ENCODE measurements around the gene CHST11.

DNA sequence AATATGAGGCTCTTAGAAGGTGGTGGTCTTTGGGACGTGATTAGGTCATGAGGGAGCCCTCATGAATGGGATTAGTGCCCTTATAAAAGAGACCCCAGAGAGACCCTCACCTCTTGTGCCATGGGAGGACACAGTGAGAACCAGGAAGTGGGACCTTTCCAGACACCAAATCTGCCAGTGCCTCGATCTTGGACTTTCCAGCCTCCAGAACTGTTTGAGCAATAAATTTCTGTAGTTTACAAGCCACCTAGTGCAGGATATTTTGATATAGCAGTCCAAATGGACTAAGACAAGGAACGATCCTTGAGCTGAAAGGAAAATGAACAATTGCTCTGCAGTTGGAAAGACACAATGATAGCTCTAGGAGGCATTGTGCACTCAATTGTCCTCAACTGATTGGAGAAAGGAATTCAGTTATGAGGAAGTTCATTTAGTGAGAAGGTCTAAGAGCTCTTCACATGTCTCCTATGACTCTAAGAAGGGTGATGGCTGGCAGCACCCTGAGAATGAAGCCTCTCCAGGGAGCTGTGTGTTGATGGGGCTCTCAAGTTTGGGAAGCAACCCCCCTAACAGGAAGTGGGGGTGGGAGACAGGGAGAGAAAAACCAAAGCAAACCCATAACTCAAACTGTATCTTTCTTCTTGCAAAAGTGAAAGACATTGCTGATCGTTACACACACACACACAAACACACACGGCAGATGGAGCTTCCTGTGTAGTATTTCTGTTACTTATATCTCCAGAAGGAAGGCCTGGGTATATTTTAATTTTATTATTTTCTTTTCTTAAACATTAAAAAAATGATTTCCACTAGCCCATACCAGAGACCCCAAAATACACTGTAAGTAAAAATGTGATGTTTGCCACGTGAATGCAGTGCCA is 21.0 kb downstream of the CHST11 start:
- TF ChIP-seq, protein P1, sequence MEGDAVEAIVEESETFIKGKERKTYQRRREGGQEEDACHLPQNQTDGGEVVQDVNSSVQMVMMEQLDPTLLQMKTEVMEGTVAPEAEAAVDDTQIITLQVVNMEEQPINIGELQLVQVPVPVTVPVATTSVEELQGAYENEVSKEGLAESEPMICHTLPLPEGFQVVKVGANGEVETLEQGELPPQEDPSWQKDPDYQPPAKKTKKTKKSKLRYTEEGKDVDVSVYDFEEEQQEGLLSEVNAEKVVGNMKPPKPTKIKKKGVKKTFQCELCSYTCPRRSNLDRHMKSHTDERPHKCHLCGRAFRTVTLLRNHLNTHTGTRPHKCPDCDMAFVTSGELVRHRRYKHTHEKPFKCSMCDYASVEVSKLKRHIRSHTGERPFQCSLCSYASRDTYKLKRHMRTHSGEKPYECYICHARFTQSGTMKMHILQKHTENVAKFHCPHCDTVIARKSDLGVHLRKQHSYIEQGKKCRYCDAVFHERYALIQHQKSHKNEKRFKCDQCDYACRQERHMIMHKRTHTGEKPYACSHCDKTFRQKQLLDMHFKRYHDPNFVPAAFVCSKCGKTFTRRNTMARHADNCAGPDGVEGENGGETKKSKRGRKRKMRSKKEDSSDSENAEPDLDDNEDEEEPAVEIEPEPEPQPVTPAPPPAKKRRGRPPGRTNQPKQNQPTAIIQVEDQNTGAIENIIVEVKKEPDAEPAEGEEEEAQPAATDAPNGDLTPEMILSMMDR (IDR thresholded peaks at IDR 0.05), result no peak
- TF ChIP-seq POLR2A (IDR thresholded peaks at IDR 0.05), result no peak
